Measurements from ENCODE around the gene ITPR1.

ITPR1 gene

GRCh38 chr3:4758957-4759656 lies 266.0 kb downstream of the ITPR1 start:
- TF ChIP-seq FOXP2 (optimal IDR thresholded peaks at IDR 0.05; ENCODE audit: borderline replicate concordance, extremely low read depth, extremely low read length, insufficient read depth), result no peak
- no peak for TF ChIP-seq POLR2AphosphoS5 (IDR thresholded peaks at IDR 0.05; ENCODE audit: low read depth, low read length)
- no peak for TF ChIP-seq TAF1 (IDR thresholded peaks at IDR 0.05; ENCODE audit: borderline replicate concordance, insufficient read depth, low read length)

- TF ChIP-seq FOXP2 (optimal IDR thresholded peaks at IDR 0.05; ENCODE audit: borderline replicate concordance, extremely low read depth, extremely low read length, insufficient read depth) (no peak), REST (IDR thresholded peaks at IDR 0.05; ENCODE audit: insufficient read depth in 1 of 2, low read depth in 2 of 2, low read length in 2 of 2) (peak in 1 of 2 experiments; percentile 11; a peak in 1 of 4 replicates), SIN3A (IDR thresholded peaks at IDR 0.05; ENCODE audit: borderline replicate concordance, insufficient read depth, low read length) (no peak), TAF1 (IDR thresholded peaks at IDR 0.05; ENCODE audit: borderline replicate concordance, insufficient read depth, low read length) (no peak), POLR2AphosphoS5 (IDR thresholded peaks at IDR 0.05; ENCODE audit: low read depth, low read length) (no peak)
Measured at GRCh38 chr3:4759689-4760312, 266.7 kb downstream of the ITPR1 start.

GRCh38 chr3:4761759-4762158 lies 268.6 kb downstream of the ITPR1 start:
- no peak for TF ChIP-seq TAF1 (IDR thresholded peaks at IDR 0.05; ENCODE audit: borderline replicate concordance, insufficient read depth, low read length)
- no peak for TF ChIP-seq REST (IDR thresholded peaks at IDR 0.05; ENCODE audit: insufficient read depth in 1 of 2, low read depth in 2 of 2, low read length in 2 of 2)
- no peak for TF ChIP-seq POLR2AphosphoS5 (IDR thresholded peaks at IDR 0.05; ENCODE audit: low read depth, low read length)
- TF ChIP-seq FOXP2 (optimal IDR thresholded peaks at IDR 0.05; ENCODE audit: borderline replicate concordance, extremely low read depth, extremely low read length, insufficient read depth), result no peak
- TF ChIP-seq SIN3A (IDR thresholded peaks at IDR 0.05; ENCODE audit: borderline replicate concordance, insufficient read depth, low read length), result no peak

GRCh38 chr3:4763604-4764247 lies 270.6 kb downstream of the ITPR1 start:
- TF ChIP-seq SIN3A (IDR thresholded peaks at IDR 0.05; ENCODE audit: borderline replicate concordance, insufficient read depth, low read length) (no peak), FOXP2 (optimal IDR thresholded peaks at IDR 0.05; ENCODE audit: borderline replicate concordance, extremely low read depth, extremely low read length, insufficient read depth) (no peak), POLR2AphosphoS5 (IDR thresholded peaks at IDR 0.05; ENCODE audit: low read depth, low read length) (no peak), TAF1 (IDR thresholded peaks at IDR 0.05; ENCODE audit: borderline replicate concordance, insufficient read depth, low read length) (no peak), REST (IDR thresholded peaks at IDR 0.05; ENCODE audit: insufficient read depth in 1 of 2, low read depth in 2 of 2, low read length in 2 of 2) (no peak)

DNA sequence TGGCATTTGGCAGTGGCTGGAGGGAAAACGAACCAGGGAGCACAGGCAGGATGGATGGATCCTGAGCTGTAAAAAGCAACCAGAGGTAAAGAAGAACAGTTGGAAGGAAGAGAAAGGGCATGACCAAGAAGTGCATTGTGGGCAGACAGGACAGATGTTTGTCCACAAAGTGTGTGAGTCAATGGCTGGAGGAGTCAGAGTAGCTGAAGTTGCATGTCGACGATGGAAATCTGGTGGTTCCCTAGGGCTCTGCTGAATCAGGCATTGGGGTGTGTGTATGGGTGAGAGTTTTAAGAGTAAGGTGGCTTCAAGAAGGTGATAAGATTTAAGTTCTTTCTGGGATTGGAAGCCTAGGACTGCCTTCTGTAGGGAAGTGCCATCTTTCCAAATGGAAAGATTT lies 272.1 kb downstream of the ITPR1 start:
- TF ChIP-seq REST (IDR thresholded peaks at IDR 0.05; ENCODE audit: insufficient read depth in 1 of 2, low read depth in 2 of 2, low read length in 2 of 2), result no peak
- TF ChIP-seq TAF1 (IDR thresholded peaks at IDR 0.05; ENCODE audit: borderline replicate concordance, insufficient read depth, low read length), result no peak
- no peak for TF ChIP-seq FOXP2 (optimal IDR thresholded peaks at IDR 0.05; ENCODE audit: borderline replicate concordance, extremely low read depth, extremely low read length, insufficient read depth)
- no peak for TF ChIP-seq POLR2AphosphoS5 (IDR thresholded peaks at IDR 0.05; ENCODE audit: low read depth, low read length)
- TF ChIP-seq SIN3A (IDR thresholded peaks at IDR 0.05; ENCODE audit: borderline replicate concordance, insufficient read depth, low read length), result no peak

Measured in PFSK-1 (cell line).